Measurements from ENCODE around the gene PTBP1.

DNA sequence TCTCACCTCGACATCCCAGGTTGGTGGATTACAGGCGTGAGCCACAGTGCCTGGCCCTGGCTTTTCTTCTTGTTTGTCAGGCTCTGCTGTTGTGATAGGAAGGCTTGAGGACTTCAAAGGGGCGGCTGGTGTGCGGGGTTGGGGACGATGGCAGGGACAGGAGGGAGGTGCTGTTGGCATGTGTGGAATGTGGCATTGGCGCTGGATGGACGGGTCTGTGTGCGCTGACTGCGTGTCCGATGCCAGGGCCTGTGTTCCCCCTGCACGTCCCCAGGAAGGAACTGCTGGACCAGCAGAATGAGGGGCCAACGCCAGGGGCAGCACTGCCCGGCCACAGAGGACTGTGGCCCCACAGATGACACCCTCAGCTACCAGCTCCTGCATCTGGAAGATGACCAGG lies 12.7 kb upstream of the PTBP1 start:
- TF ChIP-seq CTCF (IDR thresholded peaks at IDR 0.05): no peak
- no peak for TF ChIP-seq SP1 (CRISPR knock-in tag; conservative IDR thresholded peaks at IDR 0.05)
- no peak for TF ChIP-seq CREM (CRISPR knock-in tag; IDR thresholded peaks at IDR 0.05)
- TF ChIP-seq STAT6 (CRISPR knock-in tag; conservative IDR thresholded peaks at IDR 0.05; ENCODE audit: low read depth): no peak
- no peak for TF ChIP-seq ATF1 (CRISPR knock-in tag; IDR thresholded peaks at IDR 0.05)
- TF ChIP-seq NFYB (CRISPR knock-in tag; conservative IDR thresholded peaks at IDR 0.05; ENCODE audit: low read depth): no peak
- no peak for TF ChIP-seq JUN (CRISPR knock-in tag; IDR thresholded peaks at IDR 0.05)
- TF ChIP-seq, protein P1, sequence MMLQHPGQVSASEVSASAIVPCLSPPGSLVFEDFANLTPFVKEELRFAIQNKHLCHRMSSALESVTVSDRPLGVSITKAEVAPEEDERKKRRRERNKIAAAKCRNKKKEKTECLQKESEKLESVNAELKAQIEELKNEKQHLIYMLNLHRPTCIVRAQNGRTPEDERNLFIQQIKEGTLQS (CRISPR knock-in tag; conservative IDR thresholded peaks at IDR 0.05): no peak
- TF ChIP-seq CREB1 (CRISPR knock-in tag; IDR thresholded peaks at IDR 0.05): no peak
- TF ChIP-seq, protein P2, sequence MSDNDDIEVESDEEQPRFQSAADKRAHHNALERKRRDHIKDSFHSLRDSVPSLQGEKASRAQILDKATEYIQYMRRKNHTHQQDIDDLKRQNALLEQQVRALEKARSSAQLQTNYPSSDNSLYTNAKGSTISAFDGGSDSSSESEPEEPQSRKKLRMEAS (CRISPR knock-in tag; IDR thresholded peaks at IDR 0.05): no peak
- TF ChIP-seq, protein P3, sequence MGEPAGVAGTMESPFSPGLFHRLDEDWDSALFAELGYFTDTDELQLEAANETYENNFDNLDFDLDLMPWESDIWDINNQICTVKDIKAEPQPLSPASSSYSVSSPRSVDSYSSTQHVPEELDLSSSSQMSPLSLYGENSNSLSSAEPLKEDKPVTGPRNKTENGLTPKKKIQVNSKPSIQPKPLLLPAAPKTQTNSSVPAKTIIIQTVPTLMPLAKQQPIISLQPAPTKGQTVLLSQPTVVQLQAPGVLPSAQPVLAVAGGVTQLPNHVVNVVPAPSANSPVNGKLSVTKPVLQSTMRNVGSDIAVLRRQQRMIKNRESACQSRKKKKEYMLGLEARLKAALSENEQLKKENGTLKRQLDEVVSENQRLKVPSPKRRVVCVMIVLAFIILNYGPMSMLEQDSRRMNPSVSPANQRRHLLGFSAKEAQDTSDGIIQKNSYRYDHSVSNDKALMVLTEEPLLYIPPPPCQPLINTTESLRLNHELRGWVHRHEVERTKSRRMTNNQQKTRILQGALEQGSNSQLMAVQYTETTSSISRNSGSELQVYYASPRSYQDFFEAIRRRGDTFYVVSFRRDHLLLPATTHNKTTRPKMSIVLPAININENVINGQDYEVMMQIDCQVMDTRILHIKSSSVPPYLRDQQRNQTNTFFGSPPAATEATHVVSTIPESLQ (CRISPR knock-in tag; IDR thresholded peaks at IDR 0.05): no peak
